Stimulated activated CD8-positive, alpha-beta memory T cell treated with anti-CD3 and anti-CD28 coated beads, Interleukin-15, amount 100 ng/mL, for 1 hour (primary cell): ENCODE data around the gene CAPRIN1.

Source experiments
- DNase-seq: peaks from one replicate; pipeline ENCODE4 v3.0.0-alpha.2; 2020; ENCODE audit warnings: low read depth

The CAPRIN1 gene

GRCh38 chr11:34145847-34146381, 94.4 kb downstream of the CAPRIN1 start:
- DNase-seq, result no peak

DNA sequence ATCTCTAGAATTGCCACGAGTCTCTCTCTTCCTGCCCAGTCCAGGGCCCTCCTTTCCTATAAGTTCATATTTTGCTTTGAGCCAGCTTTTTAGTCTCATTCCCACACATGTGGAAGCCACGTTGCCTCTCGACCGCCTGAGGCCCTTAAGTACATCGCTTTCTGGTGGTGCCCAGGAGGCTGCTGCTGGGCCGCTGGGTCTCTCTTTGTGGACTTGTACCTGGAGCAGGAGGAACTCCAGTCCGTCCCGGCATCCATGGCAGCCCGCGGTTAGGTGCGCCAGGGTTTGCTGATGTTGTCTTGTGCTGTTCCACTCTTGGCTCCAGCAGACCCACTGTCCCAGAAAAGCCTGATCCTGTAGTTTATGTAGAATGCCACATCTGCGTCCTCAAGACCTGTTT, 94.9 kb downstream of the CAPRIN1 start:
- no peak for DNase-seq

DNA sequence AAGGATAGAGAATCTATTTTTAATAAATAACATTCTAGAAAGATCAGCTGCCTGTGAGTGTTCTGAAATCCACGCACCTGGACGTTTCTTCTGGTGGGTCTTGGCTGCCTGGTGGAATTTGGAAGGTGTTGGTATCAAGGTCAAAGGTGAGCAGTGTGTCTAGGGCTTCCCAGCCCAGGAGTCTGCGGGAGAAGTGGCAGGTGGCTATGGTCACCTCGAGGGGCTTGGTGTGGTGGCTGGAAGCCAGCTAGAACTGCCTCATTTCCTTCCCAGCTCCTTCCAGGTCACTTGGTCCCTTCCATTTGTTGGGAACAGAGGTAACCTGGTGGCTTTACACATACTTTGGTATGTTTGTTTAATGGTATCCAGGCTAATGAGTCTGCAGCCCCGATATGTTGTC, 95.3 kb downstream of the CAPRIN1 start:
- DNase-seq, result no peak

DNA sequence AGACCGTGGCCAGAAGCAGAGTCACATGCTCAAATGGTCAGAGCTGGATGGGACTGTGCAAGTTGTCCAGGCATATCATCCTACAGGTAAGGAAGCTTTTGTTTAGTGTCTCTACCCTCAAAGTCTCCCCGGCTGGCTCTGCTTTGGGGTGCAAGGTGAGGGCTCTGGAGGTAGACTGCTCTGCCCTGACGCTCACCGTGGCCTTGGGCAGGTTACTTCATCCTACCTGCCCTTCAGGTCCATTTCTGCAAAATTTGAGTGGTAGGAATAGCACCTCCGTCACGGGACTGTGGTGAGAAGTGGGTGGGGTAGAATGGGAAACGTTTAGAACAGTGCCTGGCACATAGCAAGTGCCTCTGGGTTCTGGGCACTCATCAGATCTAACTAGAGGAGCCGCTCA, 96.0 kb downstream of the CAPRIN1 start:
- no peak for DNase-seq

- no peak for DNase-seq
Measured at GRCh38 chr11:34148504-34149165, 97.1 kb downstream of the CAPRIN1 start.

DNA sequence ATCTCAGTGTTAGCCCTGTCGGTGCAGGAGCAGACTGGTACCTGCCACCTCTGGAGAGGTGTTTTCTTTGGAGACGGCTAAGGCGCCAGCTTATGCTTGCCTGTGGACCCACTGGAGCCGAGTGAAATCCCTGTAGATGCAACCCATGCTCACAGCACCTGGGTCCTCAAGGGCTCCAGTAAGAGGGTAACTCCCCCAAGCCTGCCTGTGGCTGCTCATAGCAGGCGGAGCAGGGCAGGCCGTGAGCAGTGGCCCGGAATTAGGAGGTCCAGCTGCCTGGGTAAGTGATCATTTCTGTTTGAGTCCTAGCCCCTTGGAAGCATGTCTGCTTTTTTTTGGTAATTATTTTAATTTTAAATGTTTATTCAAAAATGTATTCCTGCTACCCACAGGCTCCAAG, 97.7 kb downstream of the CAPRIN1 start:
- DNase-seq, result no peak

DNA sequence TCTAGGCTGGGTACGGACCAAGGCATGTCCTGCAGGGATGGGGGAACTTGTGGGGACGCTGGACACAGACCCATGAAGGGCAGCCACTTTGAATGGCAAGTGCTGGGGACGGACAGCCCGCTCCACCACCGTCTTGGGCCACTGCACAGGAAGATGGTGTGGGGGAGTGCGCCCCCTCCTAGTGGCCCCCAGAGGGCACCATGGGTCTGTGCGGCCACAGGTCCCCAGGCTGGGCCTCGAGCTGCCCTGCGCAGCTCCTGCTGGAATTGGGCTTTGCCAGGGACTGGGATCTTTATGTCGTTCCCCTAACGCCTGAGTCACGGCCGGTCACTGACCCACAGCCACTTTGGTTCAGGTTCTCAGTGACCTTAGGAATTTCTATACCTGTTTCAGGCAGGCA, 98.3 kb downstream of the CAPRIN1 start:
- no peak for DNase-seq

DNA sequence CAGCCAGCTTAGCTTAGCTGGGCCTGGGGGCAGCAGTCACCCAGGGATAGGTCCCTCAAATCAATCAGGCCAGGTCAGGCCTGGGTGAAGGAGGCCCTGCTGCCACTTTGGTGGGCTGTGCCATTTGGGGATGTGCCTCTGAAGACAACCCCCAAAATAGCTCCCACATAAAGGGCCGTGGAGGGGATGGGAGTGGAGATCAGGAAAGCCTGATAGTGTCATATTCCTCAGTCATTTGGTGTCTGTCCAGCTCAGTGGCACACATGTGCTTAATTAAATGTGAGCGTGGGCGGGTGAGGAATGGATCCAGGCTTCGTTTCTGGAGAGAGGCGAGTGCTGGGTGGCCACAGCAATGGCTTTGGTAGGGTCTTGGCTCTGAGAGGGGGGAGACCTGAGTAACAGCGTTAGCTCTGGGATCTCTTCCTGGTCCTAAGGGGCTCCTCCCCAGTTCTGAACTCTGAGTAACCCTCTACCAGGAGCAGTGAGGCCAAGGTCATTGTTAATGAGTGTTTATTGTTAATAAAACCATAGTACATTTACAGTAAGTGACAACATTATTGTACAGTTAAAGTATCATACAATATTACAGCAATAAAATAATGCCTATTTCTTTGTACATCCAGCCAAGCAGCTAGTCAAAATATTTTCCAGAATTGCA, 99.1 kb downstream of the CAPRIN1 start:
- DNase-seq, result no peak
